ENCODE data around the gene ANKRD17.

Gene ANKRD17

DNA sequence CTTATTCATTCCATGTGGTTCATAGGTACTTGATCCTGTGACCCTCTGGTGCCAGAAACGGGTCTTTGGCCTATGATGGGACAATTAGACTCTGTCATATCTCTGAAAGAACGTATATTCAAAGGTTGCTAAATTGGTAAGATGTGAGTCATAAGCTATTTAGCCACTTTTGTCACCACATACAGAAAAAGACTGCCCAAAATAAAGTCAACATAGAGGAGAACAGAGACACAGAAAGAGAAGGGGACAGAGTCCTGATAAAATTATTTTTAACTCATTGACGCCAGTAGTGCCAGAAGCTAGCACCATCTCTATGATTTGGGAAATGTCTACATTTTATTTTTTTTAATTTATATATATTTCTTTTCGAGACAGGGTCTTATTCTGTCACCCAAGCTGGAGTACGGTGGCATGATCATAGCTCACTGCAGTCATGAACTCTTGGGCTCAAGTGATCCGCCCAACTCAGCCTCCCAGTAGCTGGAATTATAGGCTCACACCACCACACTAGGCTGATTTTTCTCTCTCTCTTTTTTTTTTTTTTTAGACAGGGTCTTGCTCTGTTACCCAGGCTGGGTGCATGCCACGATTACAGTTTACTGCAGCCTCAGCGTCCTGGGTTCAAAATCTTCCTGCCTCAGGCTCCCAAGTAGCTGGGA is 96.9 kb downstream of the ANKRD17 start:
- no peak for DNase-seq (ENCODE audit: low read depth)
- H3K4me3 ChIP-seq (ENCODE audit: low read depth, low read length): no peak overlapping the region
- TF ChIP-seq, protein P1, sequence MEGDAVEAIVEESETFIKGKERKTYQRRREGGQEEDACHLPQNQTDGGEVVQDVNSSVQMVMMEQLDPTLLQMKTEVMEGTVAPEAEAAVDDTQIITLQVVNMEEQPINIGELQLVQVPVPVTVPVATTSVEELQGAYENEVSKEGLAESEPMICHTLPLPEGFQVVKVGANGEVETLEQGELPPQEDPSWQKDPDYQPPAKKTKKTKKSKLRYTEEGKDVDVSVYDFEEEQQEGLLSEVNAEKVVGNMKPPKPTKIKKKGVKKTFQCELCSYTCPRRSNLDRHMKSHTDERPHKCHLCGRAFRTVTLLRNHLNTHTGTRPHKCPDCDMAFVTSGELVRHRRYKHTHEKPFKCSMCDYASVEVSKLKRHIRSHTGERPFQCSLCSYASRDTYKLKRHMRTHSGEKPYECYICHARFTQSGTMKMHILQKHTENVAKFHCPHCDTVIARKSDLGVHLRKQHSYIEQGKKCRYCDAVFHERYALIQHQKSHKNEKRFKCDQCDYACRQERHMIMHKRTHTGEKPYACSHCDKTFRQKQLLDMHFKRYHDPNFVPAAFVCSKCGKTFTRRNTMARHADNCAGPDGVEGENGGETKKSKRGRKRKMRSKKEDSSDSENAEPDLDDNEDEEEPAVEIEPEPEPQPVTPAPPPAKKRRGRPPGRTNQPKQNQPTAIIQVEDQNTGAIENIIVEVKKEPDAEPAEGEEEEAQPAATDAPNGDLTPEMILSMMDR (IDR thresholded peaks at IDR 0.05; ENCODE audit: insufficient read depth, low read depth, low read length, missing control alignments): no peak

DNA sequence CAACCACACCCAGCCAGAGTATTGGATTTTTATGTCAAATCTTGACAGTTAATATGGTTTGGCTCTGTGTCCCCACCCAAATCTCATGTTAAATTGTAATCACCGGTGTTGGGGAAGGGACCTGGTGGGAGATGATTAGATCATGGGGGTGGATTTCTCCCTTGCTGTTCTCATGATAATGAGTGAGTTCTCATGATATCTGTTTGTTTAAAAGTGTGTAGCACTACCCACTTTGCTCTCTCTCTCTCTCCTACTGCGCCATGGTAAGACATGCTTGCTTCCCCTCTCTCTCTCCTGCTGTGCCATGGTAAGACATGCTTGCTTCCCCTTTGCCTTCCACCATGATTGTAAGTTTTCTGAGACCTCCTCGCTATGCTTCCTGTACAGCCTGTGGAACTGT is 102.2 kb downstream of the ANKRD17 start:
- no peak overlapping the region for H3K4me3 ChIP-seq (ENCODE audit: low read depth, low read length)
- TF ChIP-seq, protein P1 (IDR thresholded peaks at IDR 0.05; ENCODE audit: insufficient read depth, low read depth, low read length, missing control alignments): no peak
- no peak for DNase-seq (ENCODE audit: low read depth)

DNA sequence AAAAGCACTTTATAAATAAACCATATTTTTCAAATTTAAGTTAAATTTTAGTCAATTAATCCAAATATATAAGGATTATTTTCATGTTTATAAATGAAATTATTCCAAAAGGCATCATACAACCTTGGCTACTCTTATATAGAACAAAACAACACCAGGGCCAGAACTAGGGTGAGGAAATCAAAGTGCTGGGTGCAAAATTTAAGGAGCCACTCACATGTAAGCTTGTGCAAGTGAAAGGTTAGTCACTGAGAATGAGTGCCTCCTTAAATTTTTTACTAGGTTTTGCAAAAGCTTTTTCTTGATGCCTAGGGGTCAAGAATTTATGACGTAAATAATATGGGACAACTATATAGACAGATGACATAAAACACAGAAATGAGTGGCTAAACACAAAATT is 105.7 kb downstream of the ANKRD17 start:
- DNase-seq (ENCODE audit: low read depth): no peak
- TF ChIP-seq, protein P1 (IDR thresholded peaks at IDR 0.05; ENCODE audit: insufficient read depth, low read depth, low read length, missing control alignments): no peak
- no peak overlapping the region for H3K4me3 ChIP-seq (ENCODE audit: low read depth, low read length)

DNA sequence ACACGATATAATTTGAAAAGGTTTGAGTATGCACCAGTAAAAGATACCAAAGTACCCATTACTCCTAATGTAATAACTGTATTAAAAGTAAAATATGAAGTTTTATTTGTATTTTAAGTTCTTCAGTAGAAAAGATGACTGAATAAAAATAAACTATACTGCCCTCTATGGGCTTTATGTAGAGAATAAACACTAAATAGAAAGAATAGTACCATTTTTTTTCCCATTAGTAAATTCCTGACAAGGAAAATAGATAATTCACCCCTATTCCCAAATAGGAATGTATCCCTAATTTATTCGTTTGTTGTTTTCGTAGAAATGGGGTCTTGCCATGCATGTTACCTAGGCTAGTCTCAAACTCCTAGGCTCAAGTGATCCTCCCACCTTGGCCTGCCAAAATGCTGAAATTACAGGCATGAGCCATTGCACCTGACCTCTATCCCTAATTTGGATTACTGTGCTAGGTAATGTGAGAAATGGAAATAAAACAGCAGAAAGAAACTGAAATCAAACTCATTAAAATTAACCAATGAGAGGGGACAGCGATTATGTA is 115.5 kb downstream of the ANKRD17 start:
- H3K4me3 ChIP-seq (ENCODE audit: low read depth, low read length): no peak overlapping the region
- TF ChIP-seq, protein P1 (IDR thresholded peaks at IDR 0.05; ENCODE audit: insufficient read depth, low read depth, low read length, missing control alignments): no peak
- DNase-seq (ENCODE audit: low read depth): no peak

DNA sequence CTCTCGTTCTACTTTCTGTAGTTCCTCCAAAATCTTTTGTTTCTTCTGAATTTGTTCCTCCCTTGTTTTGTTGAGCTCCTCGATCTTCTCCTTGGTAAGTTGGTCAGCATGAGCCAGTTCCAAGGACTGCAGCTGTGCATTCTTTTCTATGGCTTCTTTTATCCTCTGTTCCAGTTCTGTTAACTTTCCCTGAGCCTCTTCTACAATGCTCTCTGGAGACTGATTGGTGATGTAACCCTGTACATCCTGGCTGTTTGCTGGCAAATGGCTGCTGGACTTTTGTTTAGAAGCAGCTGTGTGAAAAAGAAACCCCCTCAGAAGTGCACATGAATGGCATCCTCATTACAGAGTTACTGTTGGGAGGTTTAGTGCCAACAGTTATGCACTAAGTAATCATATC is 118.6 kb downstream of the ANKRD17 start:
- TF ChIP-seq, protein P1 (IDR thresholded peaks at IDR 0.05; ENCODE audit: insufficient read depth, low read depth, low read length, missing control alignments): no peak
- H3K4me3 ChIP-seq (ENCODE audit: low read depth, low read length): no peak overlapping the region
- no peak for DNase-seq (ENCODE audit: low read depth)

DNA sequence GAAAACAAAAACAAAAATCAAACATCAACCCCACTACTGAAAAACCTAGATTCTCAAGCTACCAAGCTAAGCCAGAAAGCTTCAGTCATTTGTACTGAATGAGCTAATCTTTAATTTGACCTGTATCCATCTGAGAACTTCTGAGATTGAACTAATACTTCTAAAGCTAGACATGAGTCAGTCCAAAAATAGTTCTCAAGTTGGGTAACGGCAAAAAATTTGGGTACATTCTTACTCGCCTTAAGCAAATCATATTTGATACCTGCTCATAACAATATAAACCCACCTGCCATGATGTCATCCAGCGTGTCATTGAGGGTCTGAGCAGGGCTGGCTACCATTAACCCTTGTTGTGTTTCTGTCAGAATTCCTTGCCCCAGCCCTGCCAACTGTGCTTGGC is 119.4 kb downstream of the ANKRD17 start:
- TF ChIP-seq, protein P1 (IDR thresholded peaks at IDR 0.05; ENCODE audit: insufficient read depth, low read depth, low read length, missing control alignments): no peak

DNA sequence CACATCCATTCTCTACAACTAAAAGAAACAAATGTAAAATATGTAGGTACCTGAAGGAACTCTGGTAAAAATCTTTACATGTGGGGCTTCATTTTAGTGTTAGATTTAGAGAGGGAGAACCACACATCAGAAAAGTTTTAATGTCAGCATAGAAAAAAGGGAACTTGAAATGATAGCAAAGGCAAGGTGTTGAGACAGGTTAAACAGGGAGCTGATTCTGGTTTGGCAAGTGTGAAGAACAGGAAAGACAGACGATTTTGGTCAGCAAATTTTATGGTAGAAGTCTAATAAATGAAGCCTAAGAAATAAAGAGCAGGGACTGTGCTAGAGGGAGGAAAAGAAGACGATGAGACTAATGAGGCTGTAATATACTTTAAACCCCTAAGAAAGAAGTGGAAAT is 121.5 kb downstream of the ANKRD17 start:
- no peak for DNase-seq (ENCODE audit: low read depth)
- H3K4me3 ChIP-seq (ENCODE audit: low read depth, low read length): no peak overlapping the region
- TF ChIP-seq, protein P1 (IDR thresholded peaks at IDR 0.05; ENCODE audit: insufficient read depth, low read depth, low read length, missing control alignments): no peak

More for the DNA sequence above, 119.4 kb downstream of the ANKRD17 start:
- H3K4me3 ChIP-seq (ENCODE audit: low read depth, low read length): no peak overlapping the region
- DNase-seq (ENCODE audit: low read depth): no peak

Measured in GM12865 (cell line).